Activated T-helper 1 cell treated with Interleukin-2 at 50 U/mL for 16 hours (primary cell): ENCODE data around the gene NOS1.

Experiments
- DNase-seq: peaks from one replicate; pipeline ENCODE4 v3.0.0-alpha.2; 2020; ENCODE audit warnings: low read depth

Gene NOS1

GRCh38 chr12:117330441-117331113, 30.8 kb downstream of the NOS1 start:
- DNase-seq = no peak

DNA sequence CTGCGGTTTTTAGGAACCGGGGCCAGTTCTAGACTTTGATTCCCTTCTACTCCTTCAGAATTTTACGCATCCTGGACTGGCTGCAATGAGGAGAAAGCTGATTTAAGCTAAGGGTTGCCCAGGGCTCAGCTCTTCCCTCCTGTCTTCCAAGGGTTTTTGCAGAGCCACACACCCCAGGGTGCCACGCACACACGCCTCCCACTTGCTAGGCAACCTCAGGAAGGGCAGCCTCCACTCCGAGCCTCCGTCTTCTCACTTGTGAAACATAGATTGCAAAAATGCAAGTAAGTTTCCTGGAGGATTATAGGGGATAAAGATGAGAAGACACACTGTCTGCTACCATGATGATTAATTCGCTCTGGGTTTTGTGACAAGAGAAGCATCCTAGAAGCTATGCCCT, 31.7 kb downstream of the NOS1 start:
- no peak for DNase-seq

DNA sequence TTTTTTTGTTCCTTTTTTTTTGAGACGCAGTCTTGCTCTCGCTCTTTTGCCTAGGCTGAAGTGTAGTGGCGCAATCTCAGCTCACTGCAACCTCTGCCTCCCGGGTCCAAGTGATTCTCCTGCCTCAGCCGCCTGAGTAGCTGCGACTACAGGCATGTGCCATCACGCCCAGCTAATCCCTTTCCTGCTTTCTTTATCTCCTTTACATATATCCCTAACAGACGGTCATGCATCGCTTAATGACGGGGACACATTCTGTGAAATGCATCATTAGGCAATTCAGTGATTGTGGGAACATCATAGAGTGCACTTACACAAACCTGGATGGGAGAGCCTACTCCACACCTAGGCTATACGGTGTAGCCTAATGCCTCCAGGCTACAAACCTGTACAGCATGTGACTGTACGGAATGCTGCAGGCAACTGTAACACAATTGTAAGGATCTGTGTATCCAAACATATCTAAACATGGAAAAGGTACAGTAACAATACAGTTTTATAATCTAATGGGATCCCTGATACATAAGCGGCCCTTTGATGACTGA, 32.8 kb downstream of the NOS1 start:
- no peak for DNase-seq

GRCh38 chr12:117322428-117322827, 39.0 kb downstream of the NOS1 start:
- DNase-seq = no peak

DNA sequence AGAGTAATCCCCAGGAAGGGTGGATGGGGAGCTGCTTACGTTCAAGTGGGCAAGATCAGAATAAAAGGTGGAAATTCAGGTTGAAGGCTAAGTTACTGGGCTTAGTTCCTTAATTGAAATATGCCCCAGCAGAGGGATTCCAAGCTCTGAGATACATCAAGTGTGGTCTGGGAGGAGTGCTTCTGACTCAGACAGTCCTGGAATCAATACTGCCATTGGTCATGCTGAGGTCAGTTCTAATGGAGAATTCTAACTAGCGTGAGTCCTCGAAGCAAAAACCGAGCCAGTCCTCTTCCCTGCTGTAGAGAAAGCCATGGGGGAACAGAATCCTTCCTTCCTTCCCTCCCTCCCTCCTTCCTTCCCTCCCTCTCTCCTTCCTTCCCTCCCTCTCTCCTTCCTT, 39.9 kb downstream of the NOS1 start:
- no peak for DNase-seq

- no peak for DNase-seq
Observed at GRCh38 chr12:117318591-117318990, 42.8 kb downstream of the NOS1 start.

- DNase-seq = no peak
Observed at GRCh38 chr12:117316336-117316735, 45.1 kb downstream of the NOS1 start.

- no peak for DNase-seq
Observed at GRCh38 chr12:117313926-117314325, 47.5 kb downstream of the NOS1 start.

DNA sequence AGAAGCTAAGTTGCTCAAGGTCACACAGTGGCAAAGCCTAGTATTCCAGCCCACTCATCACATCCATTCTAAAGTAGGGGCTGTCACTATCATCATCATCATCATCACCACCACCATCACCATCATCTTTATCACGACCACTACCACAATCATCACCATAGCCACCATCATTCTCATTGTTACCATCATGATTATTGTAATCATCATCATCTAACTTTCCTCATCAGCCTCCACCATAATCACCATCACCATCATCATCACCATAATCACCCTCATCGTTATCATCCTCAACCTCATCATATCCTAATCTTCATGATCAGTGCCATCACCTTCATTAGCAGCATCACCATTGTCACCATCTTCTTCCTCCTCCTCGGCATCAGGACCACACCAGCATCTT, 48.7 kb downstream of the NOS1 start:
- no peak for DNase-seq

DNA sequence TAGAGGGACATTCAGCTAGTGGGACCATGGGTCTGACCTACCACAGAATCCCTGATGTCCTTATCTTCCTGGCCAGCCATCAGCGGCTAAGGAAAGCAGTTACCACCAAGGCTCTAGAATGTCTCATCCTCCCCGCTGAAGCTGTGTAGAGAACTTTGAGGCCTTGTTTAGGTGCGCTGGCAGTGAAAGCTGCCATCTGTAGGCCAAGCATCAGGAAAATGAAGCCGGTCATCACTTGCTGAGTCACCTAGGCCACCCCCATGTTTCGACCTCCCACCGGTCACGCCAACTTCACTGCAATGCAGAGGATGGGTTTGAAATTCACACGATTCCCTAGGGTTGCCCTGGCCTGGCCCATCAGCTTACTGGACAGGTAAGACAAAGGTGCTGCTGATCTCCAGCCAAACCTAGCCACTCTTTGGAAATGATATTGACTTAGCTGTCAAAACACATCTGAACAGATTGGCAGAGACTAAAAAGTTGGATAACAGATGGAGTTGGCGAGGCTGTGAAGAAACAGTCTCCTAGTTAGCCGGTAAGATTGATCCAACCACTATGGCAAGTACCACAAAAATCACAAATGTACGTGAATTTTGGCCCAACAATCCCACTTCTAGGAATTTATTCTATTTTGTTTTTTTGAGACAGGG, 52.0 kb downstream of the NOS1 start:
- DNase-seq = no peak

- DNase-seq = no peak
Observed at GRCh38 chr12:117300174-117300573, 61.3 kb downstream of the NOS1 start.

- no peak for DNase-seq
Observed at GRCh38 chr12:117298648-117299225, 62.7 kb downstream of the NOS1 start.

GRCh38 chr12:117298191-117298590, 63.2 kb downstream of the NOS1 start:
- no peak for DNase-seq

DNA sequence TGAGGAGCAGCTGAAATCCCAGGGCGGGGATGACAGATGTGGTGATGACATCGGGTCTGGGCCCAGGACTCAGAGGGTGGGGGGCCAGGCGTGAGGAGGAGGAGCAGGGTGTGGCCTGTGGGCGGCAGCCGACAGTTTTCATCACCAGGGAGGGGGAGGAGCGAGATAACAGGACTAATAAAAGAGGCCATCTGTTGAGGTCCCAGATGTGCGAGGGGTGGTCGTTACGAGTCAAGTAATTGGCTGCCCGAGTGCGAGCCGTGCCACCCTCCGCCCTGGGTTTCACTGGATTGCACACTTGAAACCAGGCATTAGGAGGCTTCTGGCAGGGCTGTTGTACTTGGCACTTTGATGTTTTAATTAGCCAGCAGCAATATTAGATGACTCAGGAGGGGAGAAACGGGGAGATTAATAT, 67.2 kb downstream of the NOS1 start:
- no peak for DNase-seq

GRCh38 chr12:117293510-117293909, 67.9 kb downstream of the NOS1 start:
- DNase-seq = no peak

DNA sequence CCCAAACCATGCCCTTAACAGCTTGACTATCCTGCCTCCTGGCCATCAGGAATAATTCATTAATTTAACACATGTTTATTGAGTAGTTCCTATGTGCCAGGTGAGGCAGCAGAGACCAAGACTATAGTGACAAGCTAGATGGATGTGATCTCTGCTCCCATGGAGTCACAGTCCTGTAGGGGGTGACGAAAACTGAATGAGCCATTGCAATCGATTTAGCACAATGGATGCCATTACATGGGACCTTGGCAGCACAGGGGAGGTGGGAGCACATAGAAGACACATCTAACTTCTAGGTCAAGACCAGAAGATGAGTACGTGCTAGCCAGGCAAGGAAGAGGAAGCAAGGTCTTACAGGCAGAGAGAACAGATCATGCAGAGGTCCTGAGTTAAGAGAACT, 68.7 kb downstream of the NOS1 start:
- no peak for DNase-seq

- no peak for DNase-seq
Observed at GRCh38 chr12:117284140-117284539, 77.3 kb downstream of the NOS1 start.

GRCh38 chr12:117282490-117282889, 78.9 kb downstream of the NOS1 start:
- no peak for DNase-seq

- no peak for DNase-seq
Observed at GRCh38 chr12:117280019-117280680, 81.3 kb downstream of the NOS1 start.

DNA sequence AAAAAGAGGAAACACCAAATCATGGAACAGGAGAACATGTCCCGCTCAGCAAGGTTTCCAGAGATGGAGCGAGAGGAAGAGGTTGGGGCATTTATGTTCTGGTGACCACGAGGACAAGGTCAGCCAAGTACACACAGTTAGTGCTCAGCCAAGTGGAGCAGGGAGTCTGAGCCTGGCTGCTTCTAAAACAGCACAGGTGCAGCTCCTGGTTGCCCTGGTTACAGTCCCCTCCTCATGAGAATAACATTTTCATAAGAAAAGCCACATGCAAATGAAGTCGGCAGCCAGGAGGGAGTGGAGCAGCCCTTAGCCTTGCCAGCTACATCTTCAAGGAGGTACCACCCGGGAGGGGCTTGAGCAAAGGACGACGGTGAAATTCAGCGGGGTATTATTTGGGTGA, 81.8 kb downstream of the NOS1 start:
- no peak for DNase-seq

GRCh38 chr12:117277875-117278274, 83.6 kb downstream of the NOS1 start:
- DNase-seq = no peak

DNA sequence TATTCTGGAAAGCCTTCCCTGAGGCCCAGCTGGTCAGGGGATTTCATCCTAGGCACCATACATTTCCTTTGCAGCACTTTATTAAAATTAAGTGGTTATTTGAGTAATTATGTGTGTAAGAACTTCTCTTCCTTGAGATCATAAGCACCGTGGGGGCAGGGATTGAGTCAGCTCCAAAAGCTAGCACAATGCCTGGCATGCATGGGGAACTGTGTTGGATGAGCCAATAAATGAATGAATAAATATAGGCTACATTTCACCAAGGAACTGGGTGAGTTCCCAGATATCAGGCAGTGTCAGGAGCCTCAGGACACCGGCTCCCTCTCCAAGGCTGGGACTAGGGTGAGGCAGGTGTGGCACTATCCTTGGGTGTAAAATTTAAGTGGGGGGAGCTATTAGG, 88.3 kb downstream of the NOS1 start:
- no peak for DNase-seq

- no peak for DNase-seq
Observed at GRCh38 chr12:117272690-117273089, 88.7 kb downstream of the NOS1 start.
